Fibroblast of gingiva (primary cell): Measurements from ENCODE around the gene ASCC3.
A peak's percentile ranks its signal among the peaks of the same experiment; 100 is the strongest.
"Not testable (repeated sequence)": the region's sequence is repeated elsewhere in the genome, so short reads cannot be mapped to it uniquely, and the experiment has no call there.

Source experiments
- DNase-seq: peaks from one replicate; pipeline ENCODE4 v3.0.0-alpha.2; 2011; ENCODE audit warnings: low read depth

ASCC3 gene

DNA sequence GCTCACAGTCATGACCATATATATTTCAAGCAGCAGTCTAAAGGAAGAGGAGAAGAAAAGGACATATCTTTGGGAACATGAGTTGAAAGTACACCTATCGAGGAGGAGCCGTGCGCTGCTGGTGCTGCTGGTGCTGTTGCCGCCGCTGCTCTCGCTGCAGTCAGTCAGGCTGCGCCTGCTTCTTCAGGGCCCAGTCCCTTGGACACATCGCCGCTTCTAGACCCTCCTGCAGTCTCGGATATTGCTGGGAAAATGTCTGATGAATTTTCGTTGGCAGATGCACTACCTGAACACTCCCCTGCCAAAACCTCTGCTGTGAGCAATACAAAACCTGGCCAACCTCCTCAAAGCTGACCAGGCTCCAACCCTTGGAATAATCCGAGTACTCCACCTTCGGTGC, 8.2 kb upstream of the ASCC3 start:
- no peak for DNase-seq

DNA sequence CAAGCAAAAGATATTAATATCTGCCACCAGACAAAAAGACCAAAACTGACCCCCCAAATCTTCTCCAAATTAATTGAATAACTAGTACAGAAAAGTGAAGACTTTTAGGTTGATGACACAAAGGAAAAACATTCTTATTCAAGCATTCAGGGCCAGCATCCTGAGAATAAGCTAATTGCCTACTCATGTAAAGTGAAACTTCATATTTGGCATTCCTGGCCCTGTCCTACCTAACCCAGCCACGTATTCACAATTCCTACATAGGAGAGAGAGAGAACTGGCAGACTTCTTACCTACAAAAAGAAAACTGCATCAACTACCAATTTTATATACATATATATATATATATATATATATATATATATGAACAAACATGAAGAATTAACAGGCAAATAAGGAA, 4.9 kb upstream of the ASCC3 start:
- no peak for DNase-seq

GRCh38 chr6:100883347-100883746, 2.2 kb upstream of the ASCC3 start:
- no peak for DNase-seq

DNA sequence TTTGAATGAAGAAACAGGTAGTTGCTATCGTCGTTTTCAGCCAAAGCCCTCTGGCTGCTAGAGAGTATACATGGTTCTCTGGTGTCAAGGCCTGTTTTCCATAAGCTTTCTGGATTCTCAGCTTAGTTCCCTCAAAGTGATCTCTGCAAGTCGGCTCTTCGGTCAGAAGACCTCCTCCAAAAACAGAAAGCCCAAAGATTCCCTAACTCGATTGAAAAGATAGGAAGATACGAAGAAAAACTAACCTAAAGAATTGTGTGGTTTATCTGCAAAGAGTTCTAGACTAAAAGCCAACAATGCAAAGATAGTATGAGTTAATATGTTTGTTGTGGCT, 545 bp upstream of the ASCC3 start:
- no peak for DNase-seq

GRCh38 chr6:100880149-100880852, 828 bp downstream of the ASCC3 start:
- peak; percentile 10 for DNase-seq

- DNase-seq: no peak
Measured at GRCh38 chr6:100879317-100879716, 1.8 kb downstream of the ASCC3 start.

DNA sequence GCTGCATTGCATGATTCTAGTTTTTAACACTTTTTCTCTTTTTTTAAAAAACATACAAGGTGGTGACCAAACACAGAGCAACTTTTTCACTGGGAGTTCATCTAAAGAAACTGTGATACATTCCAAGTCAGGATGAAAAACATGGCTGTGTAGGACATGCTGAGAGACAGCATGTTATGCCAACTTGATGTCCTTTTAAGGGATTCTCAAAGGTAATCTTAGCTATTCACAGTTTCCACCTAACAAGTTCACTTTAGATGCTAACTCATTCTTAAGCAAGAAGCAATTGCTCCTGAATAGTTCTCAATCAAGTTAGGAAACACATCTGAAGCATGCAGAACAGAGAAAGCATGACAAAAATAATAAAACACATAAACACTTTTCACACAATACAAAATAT, 3.3 kb downstream of the ASCC3 start:
- no peak for DNase-seq

DNA sequence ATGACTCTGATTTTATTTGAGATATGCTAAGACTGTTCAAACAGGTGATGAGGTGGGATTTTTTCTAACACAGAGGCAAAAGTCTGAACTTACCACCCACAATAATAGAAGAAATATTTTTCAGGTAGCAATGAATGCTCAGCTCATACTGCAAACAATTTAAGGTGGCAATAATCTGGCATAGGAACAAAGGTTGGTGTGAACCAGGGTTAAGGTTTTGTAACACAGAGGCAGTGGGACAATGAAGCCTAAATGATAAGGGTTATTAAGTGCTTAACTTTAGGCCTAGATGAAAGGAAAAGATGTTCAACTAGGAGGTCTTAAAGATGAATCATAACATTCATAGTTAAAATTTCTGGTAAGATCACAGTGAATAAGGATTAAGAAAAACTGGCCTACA, 4.9 kb downstream of the ASCC3 start:
- no peak for DNase-seq

DNA sequence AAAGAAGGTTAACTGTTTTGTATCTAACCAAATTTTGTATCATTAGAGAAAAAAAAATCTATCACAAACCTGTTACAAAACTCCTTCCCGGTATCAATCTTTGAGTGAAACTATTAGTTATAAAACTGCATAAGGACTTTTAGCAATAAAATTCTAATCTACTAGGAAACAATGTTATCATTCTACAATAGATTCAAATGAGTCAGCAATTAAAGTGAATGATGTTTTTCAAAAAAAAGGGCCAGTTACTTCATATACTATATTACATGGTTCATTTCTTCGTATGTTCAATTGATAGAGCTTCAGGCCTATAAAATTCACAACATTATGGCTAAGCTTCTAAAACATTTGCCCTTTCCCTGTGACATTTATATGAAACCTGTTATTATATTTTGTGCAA, 15.6 kb downstream of the ASCC3 start:
- DNase-seq: no peak

GRCh38 chr6:100862063-100862462, 19.1 kb downstream of the ASCC3 start:
- no peak for DNase-seq

- no peak for DNase-seq
Measured at GRCh38 chr6:100856146-100856545, 25.0 kb downstream of the ASCC3 start.

- DNase-seq: no peak
Measured at GRCh38 chr6:100851819-100852218, 29.3 kb downstream of the ASCC3 start.

DNA sequence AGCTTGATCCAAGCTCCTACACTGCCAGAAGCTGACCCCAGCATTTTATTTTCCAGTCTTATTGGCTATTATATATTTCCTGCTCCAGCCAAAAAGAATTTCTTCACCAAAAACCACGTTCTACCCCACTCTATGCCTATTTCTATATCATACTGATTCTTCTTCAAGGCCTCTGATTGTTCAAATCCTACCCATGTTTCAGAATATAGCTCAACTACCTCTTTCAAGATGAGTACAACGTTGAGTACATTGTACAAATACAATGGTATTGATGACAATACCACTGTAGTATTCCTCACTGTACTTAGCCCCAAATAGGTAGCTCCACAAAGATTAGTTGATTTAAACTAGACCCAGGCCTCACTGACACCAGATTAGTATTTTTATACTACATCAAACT, 31.0 kb downstream of the ASCC3 start:
- DNase-seq: no peak

- DNase-seq: no peak
Measured at GRCh38 chr6:100846276-100846675, 34.9 kb downstream of the ASCC3 start.

- DNase-seq: no peak
Measured at GRCh38 chr6:100845676-100846075, 35.5 kb downstream of the ASCC3 start.

GRCh38 chr6:100839419-100839818, 41.7 kb downstream of the ASCC3 start:
- DNase-seq: no peak

- no peak for DNase-seq
Measured at GRCh38 chr6:100838011-100838410, 43.1 kb downstream of the ASCC3 start.

GRCh38 chr6:100833972-100834574, 47.1 kb downstream of the ASCC3 start:
- peak; percentile 14 for DNase-seq

GRCh38 chr6:100829077-100829595, 52.0 kb downstream of the ASCC3 start:
- DNase-seq: not testable (repeated sequence)

- DNase-seq: no peak
Measured at GRCh38 chr6:100823041-100823440, 58.1 kb downstream of the ASCC3 start.

DNA sequence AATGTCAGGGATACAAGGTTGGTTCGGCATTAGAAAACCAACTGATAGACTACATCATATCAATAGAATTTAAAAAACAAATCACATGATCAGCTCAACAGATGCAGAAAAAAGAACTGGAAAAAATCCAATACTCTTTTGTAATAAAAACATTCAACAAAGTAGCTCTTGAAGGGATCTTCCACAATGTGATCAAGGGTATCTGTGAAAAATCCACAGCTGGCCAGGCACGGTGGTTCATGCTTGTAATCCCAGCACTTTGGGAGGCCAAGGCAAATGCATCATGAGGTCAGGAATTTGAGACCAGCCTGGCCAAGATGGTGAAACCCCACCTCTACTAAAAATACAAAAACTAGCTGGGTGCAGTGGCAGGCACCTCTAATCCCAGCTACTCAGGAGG, 63.1 kb downstream of the ASCC3 start:
- DNase-seq: peak; percentile 2

- DNase-seq: no peak
Measured at GRCh38 chr6:100810015-100810414, 71.1 kb downstream of the ASCC3 start.

DNA sequence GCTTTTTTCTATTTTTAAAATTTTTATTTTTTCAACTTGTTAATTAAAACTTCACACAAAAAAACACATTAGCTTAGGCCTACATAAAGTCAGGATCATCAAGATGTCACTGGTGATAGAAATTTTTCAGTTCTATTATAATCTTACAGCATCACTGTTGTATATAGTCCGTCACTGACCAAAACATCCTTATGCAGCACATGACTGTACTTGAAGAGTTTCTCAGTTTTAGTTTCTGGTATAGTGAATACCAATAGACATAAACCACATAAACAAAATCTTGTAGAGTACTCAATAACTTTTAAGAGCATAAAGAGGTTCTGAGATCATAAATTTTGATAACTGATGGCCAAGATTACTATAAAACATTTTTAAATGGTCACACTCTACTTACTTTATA, 71.8 kb downstream of the ASCC3 start:
- DNase-seq: no peak
